Activated T-cell treated with anti-CD3 and anti-CD28 coated beads for 1 hour (primary cell): Measurements from ENCODE around the gene CTNNBIP1.
"Not testable (repeated sequence)": the region's sequence is repeated elsewhere in the genome, so short reads cannot be mapped to it uniquely, and the experiment has no call there.

ENCODE experiments used
- DNase-seq: peaks from one replicate; pipeline ENCODE4 v3.0.0-alpha.2; 2020; ENCODE audit warnings: low read depth

Gene CTNNBIP1

DNA sequence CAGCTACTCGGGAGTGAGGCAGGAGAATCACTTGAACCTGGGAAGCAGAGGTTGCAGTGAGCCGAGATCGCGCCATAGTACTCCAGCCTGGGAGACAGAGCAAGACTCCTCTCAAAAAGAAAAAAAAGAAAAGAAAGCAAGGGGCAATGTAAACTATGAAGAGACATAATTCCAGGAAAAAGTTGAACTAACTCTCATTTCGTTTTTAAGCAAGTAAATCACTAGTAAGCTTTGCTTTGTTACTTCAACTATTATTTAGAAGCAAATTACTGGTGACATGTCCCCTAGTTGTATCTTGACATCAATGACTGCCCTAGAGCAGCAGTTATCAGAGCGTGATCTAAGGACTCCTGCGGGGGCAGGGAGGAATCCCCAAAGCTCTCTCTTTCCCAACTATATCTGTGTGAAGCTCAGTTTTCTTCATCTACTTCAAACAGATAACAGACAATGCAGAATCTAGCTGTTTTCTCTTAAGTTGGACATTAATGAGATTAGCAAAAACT is 105.0 kb downstream of the CTNNBIP1 start:
- no peak for DNase-seq

DNA sequence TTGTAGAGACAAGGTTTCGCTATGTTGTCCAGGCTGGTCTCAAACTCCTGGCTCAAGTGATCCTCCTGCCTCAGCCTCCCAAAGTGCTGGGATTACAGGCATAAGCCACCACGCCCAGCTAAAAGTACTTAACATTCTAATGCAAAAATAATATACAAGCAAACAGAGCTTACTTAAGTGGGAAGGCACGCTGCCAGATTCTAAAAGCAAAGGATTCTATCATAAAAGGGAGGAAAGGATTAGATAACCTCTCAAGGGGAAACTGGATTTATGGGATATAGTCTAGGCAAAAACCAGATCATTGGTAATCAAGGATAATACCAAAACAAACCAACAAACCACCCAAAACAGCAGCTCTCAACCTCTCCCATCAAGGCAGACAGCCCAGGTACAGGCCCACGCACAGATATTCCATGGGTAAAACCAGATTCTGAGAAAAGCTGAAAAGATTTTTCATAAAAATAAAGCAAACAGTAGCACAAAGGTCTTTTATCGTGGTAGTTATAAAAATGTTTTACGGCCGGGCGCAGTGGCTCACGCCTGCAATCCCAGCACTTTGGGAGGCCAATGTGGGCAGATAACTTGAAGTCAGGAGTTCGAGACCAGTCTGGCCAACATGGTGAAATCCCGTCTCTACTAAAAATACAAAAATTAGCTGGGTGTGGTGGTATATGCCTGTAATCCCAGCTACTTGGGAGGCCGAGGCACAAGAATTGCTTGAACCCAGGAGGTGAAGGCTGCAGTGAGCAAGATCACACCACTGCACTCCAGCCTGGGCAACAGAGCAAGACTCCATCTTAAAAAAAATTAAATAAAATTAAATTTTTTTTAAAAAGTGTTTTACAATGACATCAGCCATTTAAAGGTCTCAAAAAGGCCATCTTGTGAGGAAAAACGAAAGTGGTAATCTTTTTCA is 106.8 kb downstream of the CTNNBIP1 start:
- DNase-seq, result not testable (repeated sequence)

DNA sequence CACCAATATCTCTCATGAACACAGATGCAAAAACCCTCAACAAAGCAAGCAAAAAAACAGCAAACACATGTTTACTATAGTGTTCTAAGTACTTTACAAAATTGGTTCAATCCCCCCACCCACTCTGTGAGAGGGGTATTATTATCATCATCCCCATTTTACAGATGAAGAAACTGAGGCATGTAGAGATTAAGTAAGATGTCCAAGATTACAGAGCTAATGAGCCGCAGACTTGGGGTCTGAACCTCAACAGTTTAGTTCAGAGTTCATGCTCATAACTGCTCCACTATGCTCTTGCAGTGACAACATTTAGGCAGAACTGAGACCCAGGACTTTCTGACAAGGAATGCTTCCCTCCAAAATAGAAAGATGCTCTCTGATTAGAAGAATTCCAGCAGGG is 108.2 kb downstream of the CTNNBIP1 start:
- no peak for DNase-seq
